PFSK-1 (cell line): Measurements from ENCODE around the gene SARDH.

Experiments used
- POLR2AphosphoS5 ChIP-seq: IDR thresholded peaks from 2 replicates; pipeline ENCODE4 v1.6.1; 2012; ENCODE audit warnings: low read depth, mild to moderate bottlenecking, control low read depth, low read length, moderate library complexity
- SIN3A ChIP-seq: IDR thresholded peaks from 2 replicates; pipeline ENCODE4 v1.6.1; 2012; ENCODE audit warnings: mild to moderate bottlenecking, low read length, moderate library complexity, borderline replicate concordance; ENCODE audit not compliant: insufficient read depth
- TAF1 ChIP-seq: IDR thresholded peaks from 2 replicates; pipeline ENCODE4 v1.6.1; 2012; ENCODE audit warnings: low read length, control low read depth, borderline replicate concordance; ENCODE audit not compliant: insufficient read depth
- TF ChIP-seq, protein P1 (sequence below), 2 experiments: IDR thresholded peaks; 2 replicates each; pipeline versions ENCODE4 v1.6.1 to v1.8.0; 2011 to 2012; ENCODE audit warnings: low read depth in 2 of 2, low read length in 2 of 2, control low read depth in 1 of 2, inconsistent platforms in 1 of 2, mild to moderate bottlenecking in 1 of 2, moderate library complexity in 1 of 2; ENCODE audit not compliant: insufficient read depth in 1 of 2

DNA sequence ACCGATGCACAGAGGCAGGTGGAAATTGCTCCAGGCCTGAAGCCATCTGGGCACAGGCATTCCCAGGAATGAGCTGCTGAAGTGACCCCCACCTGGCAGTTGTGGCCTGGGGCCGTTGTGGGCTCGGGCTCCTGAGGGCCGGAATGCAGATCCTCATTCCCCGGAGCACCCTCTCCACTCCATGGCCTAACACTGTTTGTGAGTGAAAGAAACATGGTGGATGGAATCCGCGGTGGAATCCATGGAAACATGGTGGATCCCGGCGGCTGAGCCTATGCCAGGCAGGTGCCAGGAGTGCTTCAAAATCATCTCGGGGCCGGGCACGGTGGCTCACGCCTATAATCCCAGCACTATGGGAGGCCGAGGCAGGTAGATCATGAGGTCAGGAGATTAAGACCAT lies 3.6 kb upstream of the SARDH start:
- no peak for TF ChIP-seq POLR2AphosphoS5
- no peak for TF ChIP-seq TAF1
- TF ChIP-seq, protein P1, sequence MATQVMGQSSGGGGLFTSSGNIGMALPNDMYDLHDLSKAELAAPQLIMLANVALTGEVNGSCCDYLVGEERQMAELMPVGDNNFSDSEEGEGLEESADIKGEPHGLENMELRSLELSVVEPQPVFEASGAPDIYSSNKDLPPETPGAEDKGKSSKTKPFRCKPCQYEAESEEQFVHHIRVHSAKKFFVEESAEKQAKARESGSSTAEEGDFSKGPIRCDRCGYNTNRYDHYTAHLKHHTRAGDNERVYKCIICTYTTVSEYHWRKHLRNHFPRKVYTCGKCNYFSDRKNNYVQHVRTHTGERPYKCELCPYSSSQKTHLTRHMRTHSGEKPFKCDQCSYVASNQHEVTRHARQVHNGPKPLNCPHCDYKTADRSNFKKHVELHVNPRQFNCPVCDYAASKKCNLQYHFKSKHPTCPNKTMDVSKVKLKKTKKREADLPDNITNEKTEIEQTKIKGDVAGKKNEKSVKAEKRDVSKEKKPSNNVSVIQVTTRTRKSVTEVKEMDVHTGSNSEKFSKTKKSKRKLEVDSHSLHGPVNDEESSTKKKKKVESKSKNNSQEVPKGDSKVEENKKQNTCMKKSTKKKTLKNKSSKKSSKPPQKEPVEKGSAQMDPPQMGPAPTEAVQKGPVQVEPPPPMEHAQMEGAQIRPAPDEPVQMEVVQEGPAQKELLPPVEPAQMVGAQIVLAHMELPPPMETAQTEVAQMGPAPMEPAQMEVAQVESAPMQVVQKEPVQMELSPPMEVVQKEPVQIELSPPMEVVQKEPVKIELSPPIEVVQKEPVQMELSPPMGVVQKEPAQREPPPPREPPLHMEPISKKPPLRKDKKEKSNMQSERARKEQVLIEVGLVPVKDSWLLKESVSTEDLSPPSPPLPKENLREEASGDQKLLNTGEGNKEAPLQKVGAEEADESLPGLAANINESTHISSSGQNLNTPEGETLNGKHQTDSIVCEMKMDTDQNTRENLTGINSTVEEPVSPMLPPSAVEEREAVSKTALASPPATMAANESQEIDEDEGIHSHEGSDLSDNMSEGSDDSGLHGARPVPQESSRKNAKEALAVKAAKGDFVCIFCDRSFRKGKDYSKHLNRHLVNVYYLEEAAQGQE (IDR thresholded peaks at IDR 0.05; ENCODE audit: insufficient read depth in 1 of 2, low read depth in 2 of 2, low read length in 2 of 2) = no peak
- TF ChIP-seq SIN3A = no peak
